ENCODE data around the gene TECTB. TPM values are rescaled to one million over a fixed set of nuclear protein-coding genes. Genes with fewer than 3 reads are reported as not detected.

The TECTB gene
- total RNA-seq, 1 experiment from 2014 or later: not detected

DNA sequence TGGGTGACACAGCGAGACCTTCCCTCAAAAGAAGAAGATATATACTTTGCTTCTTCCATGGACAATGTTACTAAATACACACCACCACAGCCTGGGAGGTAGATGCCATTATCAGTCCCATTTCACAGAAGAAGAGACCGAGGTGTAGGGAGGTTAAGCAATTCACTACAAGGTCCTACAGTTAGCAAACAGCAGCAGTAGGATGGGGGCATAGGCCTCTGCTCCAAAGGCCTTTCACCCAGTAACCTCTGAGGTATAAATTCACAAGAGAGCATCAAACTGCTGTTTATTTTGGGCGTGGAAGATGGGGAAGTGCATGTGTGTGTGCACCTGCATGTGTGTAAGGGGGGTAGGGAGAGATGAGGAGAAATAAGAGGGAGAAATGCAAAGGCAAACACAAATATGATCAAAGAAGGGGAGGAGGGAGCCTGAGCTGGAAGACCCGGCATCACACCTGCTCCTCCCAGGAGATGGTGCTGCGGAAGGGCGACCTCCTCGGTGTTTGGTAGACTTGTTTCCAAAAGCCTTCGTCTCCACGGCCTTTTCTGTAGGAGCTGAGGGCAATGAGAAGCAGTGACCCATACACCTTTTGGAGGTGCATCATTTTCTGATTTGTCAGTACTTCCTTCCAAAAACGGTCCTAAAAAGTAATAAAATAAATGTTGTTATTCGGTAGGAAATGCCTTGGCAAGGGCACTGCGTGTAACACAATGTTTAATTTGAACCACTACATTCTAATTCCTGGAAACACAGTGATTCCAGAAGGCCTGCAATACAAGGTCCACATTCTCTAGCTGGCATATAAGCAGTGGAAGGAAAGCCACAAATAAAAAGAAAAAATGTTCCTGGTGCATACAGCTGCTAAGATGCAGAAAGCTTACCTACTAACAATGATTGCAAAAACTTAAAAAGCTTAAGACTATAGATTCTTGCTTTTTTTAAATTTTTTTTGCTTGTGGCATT, 64.8 kb downstream of the TECTB start:
- Histone ChIP-seq H3K27me3 (ENCODE audit: control insufficient read depth, insufficient read depth, low read length) (no peaks in the 10 kb centered on the region), H3K27ac (ENCODE audit: low read length) (no peak overlapping the region), H3K4me1 (ENCODE audit: control insufficient read depth, insufficient read depth, low read length) (no peaks in the 10 kb centered on the region), H3K4me3 (ENCODE audit: low read depth in 2 of 2, low read length in 2 of 2) (no peak overlapping the region), H3K9me3 (ENCODE audit: control insufficient read depth, insufficient read depth, low read depth, low read length) (no peaks in the 10 kb centered on the region), H3K36me3 (ENCODE audit: control insufficient read depth, insufficient read depth, low read length) (no peaks in the 10 kb centered on the region)
- POLR2A ChIA-PET: no interaction called here
- no peak for DNase-seq (ENCODE audit: low read depth, low spot score)
- intact Hi-C loops (cut with micrococcal nuclease; ENCODE audit: unreplicated experiment): no loop called here
- in situ Hi-C loops (cut with HindIII; ENCODE audit: low pct_unique_long_range_greater_than_20kb, low sequenced_read_pairs): no loop called here
- no peak for ATAC-seq
- no TSS peak for BruUV-seq (replicated peaks)
- CTCF ChIA-PET: no interaction called here
- TF ChIP-seq, protein P1, sequence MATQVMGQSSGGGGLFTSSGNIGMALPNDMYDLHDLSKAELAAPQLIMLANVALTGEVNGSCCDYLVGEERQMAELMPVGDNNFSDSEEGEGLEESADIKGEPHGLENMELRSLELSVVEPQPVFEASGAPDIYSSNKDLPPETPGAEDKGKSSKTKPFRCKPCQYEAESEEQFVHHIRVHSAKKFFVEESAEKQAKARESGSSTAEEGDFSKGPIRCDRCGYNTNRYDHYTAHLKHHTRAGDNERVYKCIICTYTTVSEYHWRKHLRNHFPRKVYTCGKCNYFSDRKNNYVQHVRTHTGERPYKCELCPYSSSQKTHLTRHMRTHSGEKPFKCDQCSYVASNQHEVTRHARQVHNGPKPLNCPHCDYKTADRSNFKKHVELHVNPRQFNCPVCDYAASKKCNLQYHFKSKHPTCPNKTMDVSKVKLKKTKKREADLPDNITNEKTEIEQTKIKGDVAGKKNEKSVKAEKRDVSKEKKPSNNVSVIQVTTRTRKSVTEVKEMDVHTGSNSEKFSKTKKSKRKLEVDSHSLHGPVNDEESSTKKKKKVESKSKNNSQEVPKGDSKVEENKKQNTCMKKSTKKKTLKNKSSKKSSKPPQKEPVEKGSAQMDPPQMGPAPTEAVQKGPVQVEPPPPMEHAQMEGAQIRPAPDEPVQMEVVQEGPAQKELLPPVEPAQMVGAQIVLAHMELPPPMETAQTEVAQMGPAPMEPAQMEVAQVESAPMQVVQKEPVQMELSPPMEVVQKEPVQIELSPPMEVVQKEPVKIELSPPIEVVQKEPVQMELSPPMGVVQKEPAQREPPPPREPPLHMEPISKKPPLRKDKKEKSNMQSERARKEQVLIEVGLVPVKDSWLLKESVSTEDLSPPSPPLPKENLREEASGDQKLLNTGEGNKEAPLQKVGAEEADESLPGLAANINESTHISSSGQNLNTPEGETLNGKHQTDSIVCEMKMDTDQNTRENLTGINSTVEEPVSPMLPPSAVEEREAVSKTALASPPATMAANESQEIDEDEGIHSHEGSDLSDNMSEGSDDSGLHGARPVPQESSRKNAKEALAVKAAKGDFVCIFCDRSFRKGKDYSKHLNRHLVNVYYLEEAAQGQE (IDR thresholded peaks at IDR 0.05; ENCODE audit: insufficient read depth in 1 of 2, low read depth in 2 of 2, low read length in 1 of 2): no peak
- TF ChIP-seq, protein P2, sequence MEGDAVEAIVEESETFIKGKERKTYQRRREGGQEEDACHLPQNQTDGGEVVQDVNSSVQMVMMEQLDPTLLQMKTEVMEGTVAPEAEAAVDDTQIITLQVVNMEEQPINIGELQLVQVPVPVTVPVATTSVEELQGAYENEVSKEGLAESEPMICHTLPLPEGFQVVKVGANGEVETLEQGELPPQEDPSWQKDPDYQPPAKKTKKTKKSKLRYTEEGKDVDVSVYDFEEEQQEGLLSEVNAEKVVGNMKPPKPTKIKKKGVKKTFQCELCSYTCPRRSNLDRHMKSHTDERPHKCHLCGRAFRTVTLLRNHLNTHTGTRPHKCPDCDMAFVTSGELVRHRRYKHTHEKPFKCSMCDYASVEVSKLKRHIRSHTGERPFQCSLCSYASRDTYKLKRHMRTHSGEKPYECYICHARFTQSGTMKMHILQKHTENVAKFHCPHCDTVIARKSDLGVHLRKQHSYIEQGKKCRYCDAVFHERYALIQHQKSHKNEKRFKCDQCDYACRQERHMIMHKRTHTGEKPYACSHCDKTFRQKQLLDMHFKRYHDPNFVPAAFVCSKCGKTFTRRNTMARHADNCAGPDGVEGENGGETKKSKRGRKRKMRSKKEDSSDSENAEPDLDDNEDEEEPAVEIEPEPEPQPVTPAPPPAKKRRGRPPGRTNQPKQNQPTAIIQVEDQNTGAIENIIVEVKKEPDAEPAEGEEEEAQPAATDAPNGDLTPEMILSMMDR (IDR thresholded peaks at IDR 0.05): no peak
- TF ChIP-seq POLR2AphosphoS5 (IDR thresholded peaks at IDR 0.05; ENCODE audit: low read depth, low read length) (no peak), TCF7L2 (IDR thresholded peaks at IDR 0.05; ENCODE audit: low read depth, low read length) (no peak), SIN3A (IDR thresholded peaks at IDR 0.05; ENCODE audit: borderline replicate concordance, insufficient read depth, low read depth, low read length) (no peak)

DNA sequence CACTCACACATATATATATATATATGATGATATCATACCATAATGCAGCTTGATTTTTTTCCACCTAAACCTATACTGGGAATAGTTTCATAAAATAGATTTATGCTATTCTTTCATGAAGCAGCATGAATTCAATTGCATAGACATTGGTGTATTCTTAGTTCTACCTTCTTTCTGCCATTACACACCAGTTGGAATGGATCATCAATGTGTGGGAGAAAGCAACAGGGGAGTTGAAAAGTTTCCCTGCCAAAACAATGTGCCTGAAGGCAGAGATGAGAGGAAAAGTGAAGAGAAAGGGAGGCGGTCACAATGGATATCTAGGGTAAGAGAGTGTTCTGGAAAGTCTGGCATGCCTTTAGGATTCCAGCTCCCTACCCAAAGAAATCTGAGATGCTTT, 65.6 kb downstream of the TECTB start:
- intact Hi-C loops (cut with micrococcal nuclease; ENCODE audit: unreplicated experiment) (no loop called here), in situ Hi-C loops (cut with HindIII; ENCODE audit: low pct_unique_long_range_greater_than_20kb, low sequenced_read_pairs) (no loop called here)
- ATAC-seq: no peak
- TF ChIP-seq POLR2AphosphoS5 (IDR thresholded peaks at IDR 0.05; ENCODE audit: low read depth, low read length) (no peak), SIN3A (IDR thresholded peaks at IDR 0.05; ENCODE audit: borderline replicate concordance, insufficient read depth, low read depth, low read length) (no peak), TCF7L2 (IDR thresholded peaks at IDR 0.05; ENCODE audit: low read depth, low read length) (no peak)
- TF ChIP-seq, protein P1 (IDR thresholded peaks at IDR 0.05; ENCODE audit: insufficient read depth in 1 of 2, low read depth in 2 of 2, low read length in 1 of 2): no peak
- TF ChIP-seq, protein P2 (IDR thresholded peaks at IDR 0.05): no peak
- no peaks in the 10 kb centered on the region for H3K36me3 ChIP-seq (ENCODE audit: control insufficient read depth, insufficient read depth, low read length)
- H3K27me3 ChIP-seq (ENCODE audit: control insufficient read depth, insufficient read depth, low read length): no peaks in the 10 kb centered on the region
- POLR2A ChIA-PET: no interaction called here
- H3K4me1 ChIP-seq (ENCODE audit: control insufficient read depth, insufficient read depth, low read length): no peaks in the 10 kb centered on the region
- DNase-seq (ENCODE audit: low read depth, low spot score): no peak
- no peak overlapping the region for H3K27ac ChIP-seq (ENCODE audit: low read length)
- H3K9me3 ChIP-seq (ENCODE audit: control insufficient read depth, insufficient read depth, low read depth, low read length): no peaks in the 10 kb centered on the region
- CTCF ChIA-PET: no interaction called here
- no peak overlapping the region for H3K4me3 ChIP-seq (ENCODE audit: low read depth in 2 of 2, low read length in 2 of 2)
- no TSS peak for BruUV-seq (replicated peaks)

Measured in Panc1 (cell line).